Measurements from ENCODE around the gene NDUFS4.

DNA sequence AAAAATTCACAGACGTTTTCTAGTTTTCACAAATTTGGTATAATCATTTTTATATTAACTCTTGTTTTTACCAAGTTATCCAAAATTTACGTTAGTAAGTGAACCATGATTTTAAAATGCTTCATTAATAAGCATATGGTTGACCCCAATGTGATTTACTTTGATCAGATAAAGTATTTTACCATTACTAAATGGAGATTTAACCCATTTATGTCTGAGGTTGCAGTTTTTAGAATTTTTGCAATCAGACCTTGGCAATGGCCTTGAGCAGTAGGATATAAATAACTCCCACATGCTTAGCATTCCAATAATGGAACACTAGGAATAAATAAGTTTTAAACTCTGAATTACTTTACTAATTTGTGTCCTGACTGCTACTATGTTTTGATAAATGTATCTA is 84.6 kb downstream of the NDUFS4 start:
- TF ChIP-seq, protein P1, sequence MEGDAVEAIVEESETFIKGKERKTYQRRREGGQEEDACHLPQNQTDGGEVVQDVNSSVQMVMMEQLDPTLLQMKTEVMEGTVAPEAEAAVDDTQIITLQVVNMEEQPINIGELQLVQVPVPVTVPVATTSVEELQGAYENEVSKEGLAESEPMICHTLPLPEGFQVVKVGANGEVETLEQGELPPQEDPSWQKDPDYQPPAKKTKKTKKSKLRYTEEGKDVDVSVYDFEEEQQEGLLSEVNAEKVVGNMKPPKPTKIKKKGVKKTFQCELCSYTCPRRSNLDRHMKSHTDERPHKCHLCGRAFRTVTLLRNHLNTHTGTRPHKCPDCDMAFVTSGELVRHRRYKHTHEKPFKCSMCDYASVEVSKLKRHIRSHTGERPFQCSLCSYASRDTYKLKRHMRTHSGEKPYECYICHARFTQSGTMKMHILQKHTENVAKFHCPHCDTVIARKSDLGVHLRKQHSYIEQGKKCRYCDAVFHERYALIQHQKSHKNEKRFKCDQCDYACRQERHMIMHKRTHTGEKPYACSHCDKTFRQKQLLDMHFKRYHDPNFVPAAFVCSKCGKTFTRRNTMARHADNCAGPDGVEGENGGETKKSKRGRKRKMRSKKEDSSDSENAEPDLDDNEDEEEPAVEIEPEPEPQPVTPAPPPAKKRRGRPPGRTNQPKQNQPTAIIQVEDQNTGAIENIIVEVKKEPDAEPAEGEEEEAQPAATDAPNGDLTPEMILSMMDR (IDR thresholded peaks at IDR 0.05; ENCODE audit: low read depth, low read length) = no peak
- no peak for TF ChIP-seq EZH2phosphoT487 (IDR thresholded peaks at IDR 0.05; ENCODE audit: low read depth)

Data from OCI-LY3 (cell line).